Measurements from ENCODE around the gene SUGP1.

- TF ChIP-seq CTCF (IDR thresholded peaks at IDR 0.05; ENCODE audit: insufficient read depth, low read depth, low read length) (no peak), EZH2 (IDR thresholded peaks at IDR 0.05; ENCODE audit: insufficient read depth, low read length) (no peak)
Measured at GRCh38 chr19:19226663-19227062, 93.6 kb downstream of the SUGP1 start.

Data from astrocyte (in vitro differentiated cells and primary cell).